Ishikawa (cell line): ENCODE data around the gene EPS15.
A peak's percentile ranks its signal among the peaks of the same experiment; 100 is the strongest.

Experiments used
- MAX ChIP-seq: IDR thresholded peaks from 2 replicates; pipeline ENCODE4 v1.6.1; 2012
- NFIC ChIP-seq: IDR thresholded peaks from 2 replicates; pipeline ENCODE4 v1.6.1; 2012
- RAD21 ChIP-seq: IDR thresholded peaks from 2 replicates; pipeline ENCODE4 v1.6.1; 2012; ENCODE audit warnings: low read depth
- ZBTB7A ChIP-seq: IDR thresholded peaks from 2 replicates; pipeline ENCODE4 v1.6.1; 2012; ENCODE audit warnings: low read depth

- no peak for TF ChIP-seq RAD21
- no peak for TF ChIP-seq ZBTB7A
- TF ChIP-seq NFIC: peak; percentile 38; the same call in 1 of the 2 replicates
- TF ChIP-seq MAX: no peak
Measured at GRCh38 chr1:51506537-51506936, 12.5 kb downstream of the EPS15 start.
